HG03520 (cell line): ENCODE results near the gene CPEB1.
A peak's percentile ranks its signal among the peaks of the same experiment; 100 is the strongest.
"Not testable (repeated sequence)": the region's sequence is repeated elsewhere in the genome, so short reads cannot be mapped to it uniquely, and the experiment has no call there.

Source experiments
- ATAC-seq: cut with Tn5 transposase; IDR thresholded peaks from one replicate; pipeline ENCODE4 v1.9.1; 2021; ENCODE audit warnings: mild to moderate bottlenecking, moderate library complexity; ENCODE audit not compliant: unreplicated experiment

Gene CPEB1

DNA sequence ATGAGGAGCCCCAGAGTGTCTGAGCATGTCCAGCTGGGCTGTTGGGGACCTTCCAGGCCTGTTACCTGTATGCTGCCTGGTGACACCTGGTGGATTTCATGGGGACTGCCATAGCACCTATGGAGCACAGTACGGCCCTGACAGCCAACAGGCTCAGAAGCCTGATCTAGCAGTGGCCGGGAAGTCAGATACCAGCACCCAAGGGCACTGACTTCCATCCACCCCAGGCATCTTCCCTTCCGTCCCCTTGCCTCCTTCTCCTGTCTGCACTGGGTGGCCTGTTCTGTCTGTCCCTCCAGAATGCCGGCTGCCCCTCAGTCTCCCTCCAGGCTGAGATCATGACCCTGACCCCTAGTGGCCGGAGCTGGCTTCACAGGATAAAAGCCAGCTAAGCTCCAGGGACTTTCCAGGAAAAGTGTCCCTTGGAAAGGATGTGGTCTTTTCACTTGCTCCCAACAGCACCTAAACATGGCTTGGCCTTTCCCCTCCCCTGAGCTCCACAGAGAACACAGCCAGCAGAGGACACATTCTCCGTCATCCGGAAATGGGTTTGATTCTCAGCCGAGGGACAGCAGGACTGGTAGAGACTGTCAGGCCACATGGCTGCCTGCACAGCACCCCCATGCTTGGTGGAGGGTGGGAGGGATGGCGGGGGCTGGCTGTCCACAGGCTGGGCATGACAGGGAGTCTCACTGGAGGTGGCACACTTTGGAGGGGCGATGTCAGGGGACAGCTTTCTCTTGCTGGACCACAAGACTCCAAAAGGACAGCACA lies 116.4 kb downstream of the CPEB1 start:
- ATAC-seq: peak; percentile 73

- ATAC-seq: no peak
These were observed 117.2 kb downstream of the CPEB1 start for GRCh38 chr15:82530006-82530405.

DNA sequence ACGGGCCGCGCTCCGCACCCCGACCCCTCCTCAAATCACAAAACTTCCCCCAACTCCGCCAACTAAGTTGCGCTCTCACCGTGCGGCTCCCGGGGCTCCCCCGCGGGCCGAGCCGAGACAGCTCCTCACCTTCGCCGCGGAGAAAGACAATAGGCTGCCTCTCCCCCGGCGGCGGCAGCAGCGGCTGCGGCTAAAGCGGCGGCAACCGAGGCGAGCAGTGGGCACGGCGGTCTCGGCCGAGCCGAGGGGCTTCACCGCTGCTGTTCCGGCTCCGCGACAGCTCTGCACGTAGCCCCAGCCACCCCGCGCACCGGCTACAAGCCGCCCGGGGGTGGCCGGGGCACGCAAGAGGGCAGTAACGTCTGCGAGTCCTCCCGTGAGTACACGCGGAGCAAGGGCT lies 133.6 kb downstream of the CPEB1 start:
- ATAC-seq: not testable (repeated sequence)

- ATAC-seq: not testable (repeated sequence)
These were observed 139.5 kb downstream of the CPEB1 start for GRCh38 chr15:82507693-82508092.

- ATAC-seq: not testable (repeated sequence)
These were observed 140.1 kb downstream of the CPEB1 start for GRCh38 chr15:82507087-82507486.

DNA sequence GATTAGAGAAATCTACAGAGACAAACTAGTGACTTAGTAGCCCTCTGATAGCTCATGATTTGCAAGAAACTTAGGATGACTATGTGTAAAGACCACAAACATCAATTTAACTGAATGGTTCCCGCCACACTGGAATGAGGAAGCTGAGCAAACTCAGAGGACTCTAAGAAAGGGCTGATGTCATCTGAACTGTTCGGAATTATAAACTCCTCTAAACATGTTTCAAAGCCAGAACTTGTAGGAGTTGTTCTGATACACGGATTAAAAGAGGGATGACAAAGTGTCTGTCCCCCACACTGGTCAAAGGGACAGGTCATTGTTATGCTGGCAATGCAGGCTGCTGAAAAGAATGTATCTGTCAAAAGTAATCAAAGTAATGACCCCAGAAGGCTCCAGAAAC lies 141.3 kb downstream of the CPEB1 start:
- ATAC-seq: not testable (repeated sequence)

GRCh38 chr15:82504074-82504473 lies 143.1 kb downstream of the CPEB1 start:
- ATAC-seq: not testable (repeated sequence)

GRCh38 chr15:82502700-82503339 lies 144.3 kb downstream of the CPEB1 start:
- not testable (repeated sequence) for ATAC-seq

DNA sequence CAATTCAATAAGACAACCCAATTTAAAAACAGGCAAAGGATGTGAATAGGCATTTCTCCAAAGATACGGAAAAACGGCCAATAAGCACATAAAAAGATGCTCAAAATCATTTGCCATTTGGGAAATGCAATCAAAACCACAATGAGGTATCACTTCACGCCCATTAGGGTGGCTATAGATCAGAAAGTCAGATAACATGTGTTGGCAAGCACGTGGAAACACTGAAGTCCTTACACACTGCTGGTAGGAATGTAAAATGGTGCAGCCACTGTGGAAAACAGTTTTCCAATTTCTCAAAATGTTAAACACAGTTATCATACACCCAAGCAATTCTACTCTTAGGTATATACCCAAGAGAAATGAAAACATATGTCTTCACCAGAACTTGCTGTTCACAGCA lies 146.4 kb downstream of the CPEB1 start:
- not testable (repeated sequence) for ATAC-seq

- not testable (repeated sequence) for ATAC-seq
These were observed 149.2 kb downstream of the CPEB1 start for GRCh38 chr15:82497978-82498377.
